DOHH2 (cell line): ENCODE measurements around the gene PCK2.

ENCODE experiments used
- H3F3A ChIP-seq: fragments of 200-600 bp; sonication (generic), shearing (Covaris generic); 2 replicates; pipeline ENCODE4 v1.6.0; 2016; ENCODE audit warnings: antibody characterized with exemption, mild to moderate bottlenecking; ENCODE audit not compliant: control insufficient read depth, insufficient read depth
- H3K27ac ChIP-seq: fragments of 200-600 bp; sonication (generic); 2 replicates; pipeline ENCODE4 v1.5.1; 2014; ENCODE audit warnings: low read depth, mild to moderate bottlenecking, low read length, moderate library complexity
- H3K27me3 ChIP-seq: fragments of 200-600 bp; sonication (generic); 2 replicates; pipeline ENCODE4 v1.6.1; 2014; ENCODE audit warnings: mild to moderate bottlenecking, low read length, mixed read lengths; ENCODE audit not compliant: control insufficient read depth
- H3K36me3 ChIP-seq: fragments of 200-600 bp; sonication (generic); 2 replicates; pipeline ENCODE4 v1.6.1; 2014; ENCODE audit warnings: mild to moderate bottlenecking, low read length, moderate library complexity, mixed read lengths; ENCODE audit not compliant: control insufficient read depth
- H3K4me1 ChIP-seq: fragments of 200-600 bp; sonication (generic); 2 replicates; pipeline ENCODE4 v1.6.1; 2014; ENCODE audit warnings: mild to moderate bottlenecking, low read length, mixed read lengths; ENCODE audit not compliant: control insufficient read depth
- H3K4me2 ChIP-seq: fragments of 200-600 bp; sonication (generic); 2 replicates; pipeline ENCODE4 v1.6.0; 2014; ENCODE audit warnings: mild to moderate bottlenecking, low read length, moderate library complexity
- H3K4me3 ChIP-seq: fragments of 200-600 bp; sonication (generic); 2 replicates; pipeline ENCODE4 v1.5.1; 2014; ENCODE audit warnings: mild to moderate bottlenecking, low read length, mixed read lengths
- H3K79me2 ChIP-seq: fragments of 200-600 bp; sonication (generic); 2 replicates; pipeline ENCODE4 v1.6.1; 2014; ENCODE audit warnings: mild to moderate bottlenecking, low read length, mixed read lengths; ENCODE audit not compliant: control insufficient read depth
- H3K9me2 ChIP-seq: fragments of 200-600 bp; sonication (generic); replicated peaks from 2 replicates; pipeline ENCODE4 v1.6.1; 2014; ENCODE audit warnings: mild to moderate bottlenecking, low read length, mixed read lengths; ENCODE audit not compliant: control insufficient read depth
- H3K9me3 ChIP-seq: fragments of 200-600 bp; sonication (generic); 2 replicates; pipeline ENCODE4 v1.6.1; 2014; ENCODE audit warnings: antibody characterized with exemption, low read length, mixed read lengths; ENCODE audit not compliant: control insufficient read depth, insufficient read depth
- H4K20me1 ChIP-seq: fragments of 200-600 bp; sonication (generic); 2 replicates; pipeline ENCODE4 v1.6.0; 2014; ENCODE audit warnings: low read depth, mild to moderate bottlenecking, antibody characterized with exemption, low read length, moderate library complexity; ENCODE audit not compliant: control insufficient read depth, insufficient read depth
- CTCF ChIP-seq: fragments of 200-600 bp; sonication (generic); IDR thresholded peaks from one replicate; pipeline ENCODE4 v1.5.1; 2014; ENCODE audit warnings: antibody characterized with exemption, mild to moderate bottlenecking, low read depth, low read length; ENCODE audit not compliant: poor library complexity, severe bottlenecking
- EZH2phosphoT487 ChIP-seq: fragments of 200-600 bp; sonication (generic); IDR thresholded peaks from 2 replicates; pipeline ENCODE4 v1.6.1; 2017; ENCODE audit warnings: borderline replicate concordance, mild to moderate bottlenecking, antibody characterized with exemption, low read length, moderate library complexity, mixed read lengths

The PCK2 gene

GRCh38 chr14:24086193-24086955 lies 7.7 kb upstream of the PCK2 start:
- no peaks in the 10 kb centered on the region for H3K9me3 ChIP-seq
- H4K20me1 ChIP-seq: no peaks in the 10 kb centered on the region
- no peaks in the 10 kb centered on the region for H3K36me3 ChIP-seq
- H3K4me2 ChIP-seq: no peak overlapping the region
- no peaks in the 10 kb centered on the region for H3K9me2 ChIP-seq
- TF ChIP-seq EZH2phosphoT487: no peak
- TF ChIP-seq CTCF: no peak
- no peak overlapping the region for H3K4me3 ChIP-seq
- H3K27me3 ChIP-seq: no peaks in the 10 kb centered on the region
- no peaks in the 10 kb centered on the region for H3K79me2 ChIP-seq
- no peaks in the 10 kb centered on the region for H3F3A ChIP-seq
- peaks cover 17% of the 10 kb centered on the region for H3K4me1 ChIP-seq
- H3K27ac ChIP-seq: no peak overlapping the region

- H3K4me3 ChIP-seq: no peak overlapping the region
- no peak for TF ChIP-seq CTCF
- no peak for TF ChIP-seq EZH2phosphoT487
- H3K27me3 ChIP-seq: no peaks in the 10 kb centered on the region
- H3F3A ChIP-seq: no peaks in the 10 kb centered on the region
- H3K4me1 ChIP-seq: peaks cover 11% of the 10 kb centered on the region
- no peaks in the 10 kb centered on the region for H4K20me1 ChIP-seq
- H3K79me2 ChIP-seq: no peaks in the 10 kb centered on the region
- no peak overlapping the region for H3K27ac ChIP-seq
- no peak overlapping the region for H3K4me2 ChIP-seq
- no peaks in the 10 kb centered on the region for H3K9me2 ChIP-seq
- no peaks in the 10 kb centered on the region for H3K9me3 ChIP-seq
- H3K36me3 ChIP-seq: no peaks in the 10 kb centered on the region; the same call in 1 of the 2 replicates
Observed at GRCh38 chr14:24087004-24087403, 7.1 kb upstream of the PCK2 start.

DNA sequence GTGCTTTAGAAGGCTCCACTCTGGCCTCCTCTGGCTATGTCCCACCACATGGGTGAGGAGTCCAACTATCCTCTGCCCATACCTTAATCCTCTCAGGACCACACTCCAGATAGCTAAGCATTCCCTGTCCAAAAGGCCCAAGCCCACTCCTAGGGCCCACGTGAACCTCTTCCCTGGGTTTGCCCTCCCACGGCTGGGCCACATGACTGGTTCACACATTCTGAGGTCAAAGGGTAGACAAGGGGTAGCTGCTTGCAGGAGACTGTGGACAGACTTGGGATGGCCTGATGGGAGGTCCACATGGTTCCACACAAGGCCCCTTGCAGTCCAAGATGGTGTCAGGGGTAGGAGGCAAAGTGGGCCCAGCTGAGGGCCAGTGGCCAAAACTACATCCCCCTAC lies 6.0 kb upstream of the PCK2 start:
- Histone ChIP-seq H3K4me1 (peaks cover 13% of the 10 kb centered on the region), H3K4me2 (no peak overlapping the region), H3K36me3 (peaks cover 3% of the 10 kb centered on the region; the same call in 1 of the 2 replicates), H3K9me2 (no peaks in the 10 kb centered on the region), H4K20me1 (no peaks in the 10 kb centered on the region), H3K27ac (no peak overlapping the region), H3F3A (peaks cover 6% of the 10 kb centered on the region), H3K4me3 (no peak overlapping the region), H3K79me2 (no peaks in the 10 kb centered on the region), H3K27me3 (no peaks in the 10 kb centered on the region), H3K9me3 (no peaks in the 10 kb centered on the region)
- TF ChIP-seq CTCF (no peak), EZH2phosphoT487 (no peak)
